HG03520 (cell line): ENCODE measurements around the gene GOT2.
"Not testable (repeated sequence)": the region's sequence is repeated elsewhere in the genome, so short reads cannot be mapped to it uniquely, and the experiment has no call there.

Source experiments
- ATAC-seq: cut with Tn5 transposase; IDR thresholded peaks from one replicate; pipeline ENCODE4 v1.9.1; 2021; ENCODE audit warnings: mild to moderate bottlenecking, moderate library complexity; ENCODE audit not compliant: unreplicated experiment

Gene GOT2

DNA sequence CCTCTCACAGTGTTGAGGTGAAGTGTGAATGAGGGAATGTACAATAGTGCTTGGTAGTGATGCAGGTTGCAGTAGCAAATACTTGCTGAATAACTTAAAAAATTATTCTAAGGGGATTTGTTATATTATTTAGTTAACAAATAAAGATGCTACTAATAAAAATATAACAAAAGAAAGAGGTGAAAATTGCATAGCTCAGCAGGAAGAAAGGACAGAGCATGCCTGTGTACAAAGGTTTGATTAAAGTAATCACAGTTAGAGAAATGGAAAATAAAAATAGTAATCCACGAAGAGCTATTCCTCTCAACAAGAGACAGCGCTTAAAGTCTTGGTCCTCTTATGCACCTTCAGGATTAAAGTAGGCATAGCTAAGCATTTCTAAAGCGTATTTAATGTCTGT is 11.0 kb downstream of the GOT2 start:
- no peak for ATAC-seq

DNA sequence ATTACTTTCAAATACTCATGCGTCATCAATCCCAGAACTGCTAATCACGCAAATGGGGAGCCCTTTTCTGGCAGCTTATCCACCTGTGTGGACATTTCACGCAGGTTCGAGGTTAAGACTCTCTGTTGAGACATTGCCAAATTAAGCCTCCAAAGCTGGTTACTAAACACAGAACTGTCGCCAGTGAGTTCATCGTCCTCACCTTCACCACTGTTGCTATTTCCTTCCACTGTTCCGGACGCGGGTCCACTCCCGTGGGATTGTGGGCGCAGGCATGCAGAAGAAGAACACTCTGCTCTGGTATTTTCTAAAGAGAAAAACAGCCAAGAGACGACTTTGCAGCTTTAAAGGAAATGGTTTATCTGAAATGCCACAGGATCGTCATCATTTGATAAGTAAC is 16.1 kb downstream of the GOT2 start:
- no peak for ATAC-seq

DNA sequence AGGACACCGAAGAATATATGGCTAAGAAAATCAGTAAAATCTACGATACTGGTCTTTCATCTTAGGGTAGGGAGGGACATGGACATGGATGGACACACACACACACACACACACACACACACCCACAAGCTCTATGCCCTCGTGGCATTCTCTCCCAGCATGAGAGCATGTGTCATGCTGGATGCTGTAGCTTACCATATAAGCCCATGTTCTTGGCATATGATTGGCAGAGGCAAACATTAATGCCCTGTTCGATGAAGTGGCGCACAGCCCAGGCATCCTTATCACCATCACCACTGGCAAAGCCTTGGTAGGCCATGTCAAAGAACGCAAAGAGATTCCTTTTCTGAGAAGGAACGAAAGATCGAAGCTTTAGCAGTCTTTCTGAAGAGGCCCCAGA is 17.6 kb downstream of the GOT2 start:
- no peak for ATAC-seq

DNA sequence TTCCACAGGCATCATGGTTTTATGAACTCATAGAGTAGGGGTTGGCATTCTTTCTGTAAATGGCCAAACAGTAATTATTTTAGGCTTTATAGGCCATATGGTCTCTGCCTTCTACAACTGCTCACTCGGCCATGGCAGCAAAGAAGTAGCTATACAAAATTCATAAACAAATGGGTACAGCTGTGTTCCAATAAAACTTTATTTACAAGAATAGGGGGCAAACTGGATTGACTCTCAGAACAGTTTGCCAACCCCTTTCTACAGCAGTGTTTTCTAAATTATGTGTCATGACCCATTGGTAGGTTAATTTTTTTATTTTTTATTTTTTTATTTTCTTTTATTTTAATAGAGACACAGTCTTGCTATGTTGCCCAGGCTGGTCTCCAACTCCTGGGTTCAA is 20.4 kb downstream of the GOT2 start:
- ATAC-seq = no peak

DNA sequence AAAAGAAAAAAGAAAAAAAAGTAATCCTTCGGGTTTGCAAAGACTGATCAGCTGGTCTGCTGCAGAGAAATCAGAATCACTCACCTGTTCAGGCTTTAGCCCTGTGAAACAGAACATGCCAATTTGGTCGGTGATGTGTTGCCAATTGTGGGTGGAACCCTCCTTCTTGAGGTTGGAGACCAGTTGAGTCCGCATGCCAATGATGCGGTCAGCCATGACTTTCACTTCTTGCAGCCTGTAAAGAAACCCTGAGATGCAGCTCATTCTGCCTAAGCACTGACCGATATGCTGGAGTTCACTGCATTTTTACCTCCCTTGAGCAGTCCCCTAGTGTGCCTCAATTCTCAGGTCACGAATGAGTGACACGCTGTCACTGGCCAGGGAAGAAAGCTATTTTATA is 24.8 kb downstream of the GOT2 start:
- no peak for ATAC-seq

DNA sequence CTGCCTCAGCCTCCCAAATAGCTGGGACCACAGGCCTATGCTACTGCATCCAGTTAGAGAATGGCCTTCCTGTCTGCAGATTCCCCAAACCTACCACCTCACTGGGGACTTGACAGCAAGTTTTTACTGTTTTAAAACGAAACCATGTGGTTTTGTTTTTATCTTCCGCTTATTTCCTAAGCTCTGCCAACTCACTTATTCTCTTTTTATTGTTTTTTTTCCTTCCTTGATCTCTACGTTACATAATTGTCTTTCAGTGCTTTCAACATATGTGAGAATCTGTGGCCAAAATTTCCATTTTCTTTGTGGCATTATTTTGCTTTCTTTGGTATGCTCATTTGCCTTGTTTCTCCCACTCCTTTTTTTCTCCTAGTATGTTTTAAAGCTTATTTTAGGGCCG is 35.0 kb downstream of the GOT2 start:
- no peak for ATAC-seq

DNA sequence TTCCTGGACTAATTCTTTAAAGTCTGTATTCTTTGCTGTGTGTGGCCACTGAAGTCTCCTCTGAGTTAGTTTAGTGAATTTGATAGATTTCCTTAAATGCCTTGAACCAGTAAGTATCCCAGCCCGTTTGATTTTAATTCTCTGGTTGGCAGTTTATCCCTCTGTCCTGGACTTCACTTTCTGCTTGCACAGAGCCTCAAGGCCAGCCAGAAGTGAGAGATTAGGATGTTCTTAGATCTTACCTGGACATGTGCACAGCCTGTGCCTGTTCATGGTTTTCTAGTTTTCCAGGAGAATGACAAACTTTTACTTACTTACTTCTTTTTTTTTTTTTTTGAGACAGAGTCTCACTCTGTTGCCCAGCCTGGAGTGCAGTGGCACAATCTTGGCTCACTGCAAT is 38.7 kb downstream of the GOT2 start:
- ATAC-seq = no peak

DNA sequence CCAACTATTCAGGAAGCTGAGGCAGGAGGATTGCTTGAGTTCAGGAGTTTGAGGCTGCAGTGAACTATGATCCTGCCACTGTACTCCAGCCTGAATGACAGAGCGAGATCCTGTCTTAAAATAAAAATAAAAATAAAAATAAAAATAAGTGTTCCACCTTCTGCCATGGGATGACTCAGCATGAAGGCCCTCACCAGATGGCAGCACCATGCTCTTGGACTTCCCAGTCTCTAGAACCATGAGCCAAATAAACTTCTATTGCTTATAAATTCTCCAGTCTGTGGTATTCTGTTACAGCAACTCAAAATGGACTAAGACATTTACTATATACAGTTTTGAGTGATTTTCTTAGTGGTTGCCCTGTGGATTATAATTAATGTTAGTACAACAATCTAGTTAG is 41.7 kb downstream of the GOT2 start:
- ATAC-seq = no peak

DNA sequence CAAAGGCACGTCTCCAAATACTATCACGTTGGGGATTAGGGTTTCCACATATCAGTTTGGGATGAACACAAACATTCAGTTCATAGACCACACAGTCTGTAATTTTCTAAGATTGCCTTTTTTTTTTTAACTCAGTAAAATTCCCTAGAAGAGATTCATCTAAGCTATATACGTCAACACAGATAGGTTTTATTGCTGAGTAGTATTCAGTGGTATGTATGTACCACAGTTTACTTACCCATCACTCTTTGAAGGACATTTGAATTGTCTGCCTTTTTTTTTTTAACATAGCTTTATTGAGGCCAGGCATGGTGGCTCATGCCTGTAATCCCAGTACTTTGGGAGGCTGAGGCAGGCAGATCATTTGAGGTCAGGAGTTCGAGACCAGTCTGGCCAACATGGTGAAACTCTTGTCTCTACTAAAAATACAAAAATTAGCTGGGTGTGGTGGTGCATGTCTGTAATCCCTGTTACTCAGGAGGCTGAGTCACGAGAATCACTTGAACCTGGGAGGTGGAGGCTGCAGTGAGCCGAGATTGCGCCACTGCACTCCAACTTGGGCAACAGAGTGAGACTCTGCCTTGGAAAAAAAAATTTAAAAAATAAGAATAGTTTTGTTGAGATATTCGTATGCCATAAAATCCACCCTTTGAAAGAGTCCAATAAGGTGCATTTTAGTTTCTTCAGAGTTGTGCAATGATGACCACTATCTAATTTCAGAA is 47.0 kb downstream of the GOT2 start:
- ATAC-seq = not testable (repeated sequence)

DNA sequence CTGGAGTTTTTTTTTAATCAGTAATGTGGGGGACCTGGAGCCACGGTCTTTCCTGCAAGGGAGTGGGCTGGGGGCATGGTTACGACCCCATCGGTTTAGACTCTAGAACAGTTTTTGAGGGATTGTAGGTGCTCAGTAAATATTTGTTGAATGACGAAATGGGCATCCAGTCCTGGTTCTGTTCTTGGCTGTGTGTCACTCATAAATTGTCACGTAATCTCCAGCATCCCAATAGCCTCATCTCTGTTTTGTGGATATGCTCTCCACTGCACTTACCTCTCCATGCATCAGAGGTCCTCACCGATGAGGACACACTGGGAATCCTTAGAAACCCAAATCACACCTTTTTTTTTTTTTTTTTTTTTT is 49.0 kb downstream of the GOT2 start:
- ATAC-seq = no peak

DNA sequence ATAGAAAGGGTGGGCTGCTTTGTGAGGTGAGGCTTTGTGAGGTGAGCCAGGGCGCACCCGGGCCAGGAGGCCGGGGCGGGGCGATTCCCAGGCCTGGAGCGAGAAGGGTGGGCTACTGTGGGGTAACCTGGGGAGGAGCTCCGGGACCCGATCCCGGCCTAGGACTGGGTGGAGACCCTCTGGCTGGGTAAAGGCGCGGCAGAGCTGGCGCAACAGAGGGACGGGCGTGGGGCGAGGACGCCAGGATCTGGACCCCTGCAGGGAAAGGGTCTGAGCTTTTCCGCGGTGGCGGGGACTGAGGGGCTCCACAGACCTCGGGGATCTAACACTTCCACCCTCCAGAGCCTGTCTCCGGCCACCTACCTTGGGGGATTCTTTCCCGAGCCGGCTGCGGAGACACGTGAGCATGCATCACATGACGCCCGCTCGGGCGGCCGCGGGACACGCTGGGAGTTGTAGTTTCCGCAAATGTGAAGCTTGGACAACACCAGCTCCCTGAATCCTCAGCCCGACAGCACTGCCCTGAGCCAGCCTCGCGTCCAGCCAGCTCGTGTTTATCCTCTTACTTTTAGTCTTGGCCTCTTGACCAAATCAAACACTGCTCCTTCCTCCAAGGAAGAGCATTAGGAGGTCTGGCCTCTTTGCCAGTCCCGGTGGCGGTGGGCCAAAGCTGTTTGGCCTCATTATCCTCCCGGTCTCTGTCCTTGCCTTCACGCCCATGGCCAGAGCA is 49.6 kb downstream of the GOT2 start, which contains the start of gene SLC38A7:
Gene SLC38A7 (minus strand): TSS at position 417 of the 730 bp plus-strand sequence. CDS start 4,644 bp downstream, outside the sequence.
- peak; percentile 98 for ATAC-seq

DNA sequence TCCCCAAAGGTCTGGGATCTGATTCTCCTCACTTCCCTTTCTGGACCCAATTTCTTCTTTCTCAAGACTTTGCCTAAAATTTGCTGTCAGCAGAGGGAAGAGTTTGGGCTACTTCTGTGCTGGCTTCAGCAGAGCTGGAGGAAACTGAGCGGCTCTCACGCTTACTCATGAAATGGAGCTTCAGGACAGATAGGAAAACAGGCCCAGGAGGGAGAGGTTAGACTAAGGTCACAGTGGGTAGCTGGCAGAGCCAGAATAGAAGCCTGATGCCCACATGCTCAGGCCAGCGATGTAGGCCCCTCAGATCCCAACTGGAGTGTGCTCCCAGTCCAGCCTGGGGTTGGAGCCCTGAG is 50.1 kb downstream of the GOT2 start:
- ATAC-seq = no peak

DNA sequence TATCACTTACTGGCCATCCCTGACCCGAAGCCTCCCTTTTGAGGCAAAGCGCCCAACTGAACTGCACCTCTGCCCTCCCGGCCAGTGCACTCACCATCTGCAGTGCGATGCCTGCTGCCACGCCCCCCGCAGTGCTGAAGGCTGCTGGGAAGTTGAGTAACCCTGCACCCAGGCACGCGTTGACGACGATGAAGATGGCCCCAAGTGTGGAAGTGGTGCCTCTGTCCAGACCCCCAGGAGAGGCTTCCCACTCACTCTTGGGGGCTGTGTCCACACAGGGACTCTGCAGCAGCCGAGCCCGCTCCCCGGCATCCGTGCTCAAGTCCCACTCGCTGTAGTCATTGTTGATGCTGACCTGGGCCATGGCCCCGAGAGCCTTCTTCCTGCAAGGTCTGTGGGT is 54.4 kb downstream of the GOT2 start:
- ATAC-seq = no peak

DNA sequence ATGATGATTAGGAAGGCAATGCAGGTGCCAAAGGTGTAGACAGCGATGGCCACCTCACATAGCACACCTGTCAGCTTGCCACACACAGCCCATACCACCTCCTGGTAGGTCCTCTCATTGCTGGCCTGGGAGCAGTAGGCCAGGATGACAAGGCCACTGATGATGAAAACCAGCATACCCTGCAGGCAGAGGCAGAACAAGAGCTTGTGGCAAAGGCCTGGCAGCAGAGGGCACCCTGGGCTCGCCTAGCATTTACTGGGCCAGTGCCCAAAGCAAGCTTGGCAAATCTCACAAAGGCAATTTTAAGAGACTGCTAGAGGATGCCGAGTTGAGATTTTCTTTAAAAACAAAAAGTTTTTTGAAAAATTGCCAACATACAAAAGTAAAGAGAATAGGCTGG is 55.4 kb downstream of the GOT2 start:
- no peak for ATAC-seq

DNA sequence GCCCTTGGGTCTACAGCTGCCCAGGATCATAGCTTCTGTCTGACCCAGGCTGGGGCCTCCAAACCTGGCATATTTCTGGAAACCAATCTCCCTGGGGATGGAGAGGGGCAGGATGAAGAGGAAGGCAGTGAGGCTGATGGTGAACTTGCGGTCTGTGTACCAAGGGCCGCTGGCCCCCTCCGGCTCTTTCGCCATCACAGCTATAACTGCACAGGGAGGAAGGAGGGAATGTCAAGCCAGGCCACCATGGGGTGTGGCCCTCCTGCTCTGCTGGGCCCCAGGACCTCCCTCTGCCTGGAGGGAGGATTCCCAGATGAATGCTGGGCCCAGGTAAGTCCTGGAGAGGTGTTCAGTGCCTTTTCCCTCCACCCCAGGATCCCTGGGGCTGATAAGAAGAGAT is 55.8 kb downstream of the GOT2 start:
- no peak for ATAC-seq

DNA sequence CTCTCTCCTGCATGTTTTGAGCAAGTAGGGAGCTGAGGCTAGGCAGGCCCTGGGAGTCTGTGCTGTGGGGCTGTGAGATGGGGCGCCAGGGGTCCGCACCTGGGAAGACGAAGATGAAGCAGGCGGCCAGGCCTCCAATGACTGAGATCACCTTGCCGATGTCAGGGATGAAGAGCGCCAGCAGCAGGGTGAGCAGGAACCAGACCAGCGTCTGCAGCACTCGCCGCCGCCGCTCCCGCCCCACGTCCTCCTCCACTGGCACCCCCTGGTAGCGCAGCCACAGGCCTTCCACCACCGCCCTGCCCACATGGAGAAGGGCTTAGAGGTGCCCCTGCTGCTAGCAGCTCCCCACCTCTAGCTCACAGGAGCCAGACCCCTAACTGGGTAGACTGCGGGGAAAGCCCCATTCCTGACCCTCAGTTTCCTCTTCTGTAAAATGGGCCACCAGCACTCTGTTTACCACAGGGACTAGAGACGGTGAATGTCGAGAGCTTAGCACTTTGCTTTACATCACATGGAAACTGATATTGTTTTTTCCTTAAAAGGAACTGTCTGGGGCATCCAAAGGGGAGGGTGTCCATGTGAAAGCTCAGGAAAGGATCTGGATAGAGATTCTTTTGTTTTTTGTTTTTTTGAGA is 63.1 kb downstream of the GOT2 start:
- no peak for ATAC-seq

DNA sequence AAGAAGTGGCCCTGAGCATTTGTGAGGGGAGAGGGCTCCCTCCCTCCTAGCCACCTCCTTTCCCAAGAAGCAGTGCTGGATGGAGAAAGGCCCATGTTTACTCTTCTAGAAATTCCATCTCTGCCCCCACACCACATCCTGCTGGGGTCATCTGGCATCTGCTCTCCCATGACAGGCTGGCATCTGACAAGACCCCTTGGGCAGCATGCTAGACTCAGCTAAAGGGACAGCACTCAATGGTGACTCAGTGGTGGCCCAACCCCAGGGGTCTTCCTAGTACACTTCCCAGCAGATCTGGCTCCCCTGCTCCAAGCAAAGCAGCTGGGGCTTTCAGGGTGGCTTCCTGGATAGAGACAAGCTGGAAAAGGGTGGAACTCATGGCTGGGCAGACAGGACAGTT is 63.9 kb downstream of the GOT2 start:
- ATAC-seq = no peak

DNA sequence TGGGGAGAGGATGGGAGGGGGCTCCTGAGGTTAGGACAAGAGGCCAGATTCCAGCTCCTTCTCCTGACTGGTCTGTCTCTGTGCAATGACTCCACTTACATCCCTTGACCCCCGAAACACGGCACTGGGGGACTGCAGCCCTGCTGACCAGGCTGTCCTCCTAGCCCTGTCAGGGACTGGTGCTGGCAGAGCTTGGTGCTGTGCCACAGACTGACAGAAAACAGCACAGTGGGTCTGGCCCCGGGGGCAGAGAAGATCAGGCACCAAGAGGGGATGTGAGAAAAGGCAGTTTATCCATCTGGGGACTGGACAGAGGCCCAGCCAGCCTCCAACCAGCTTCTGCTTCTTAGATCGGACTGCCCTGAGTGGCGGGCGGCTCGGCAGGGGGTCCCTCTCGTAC is 68.9 kb downstream of the GOT2 start:
- no peak for ATAC-seq

DNA sequence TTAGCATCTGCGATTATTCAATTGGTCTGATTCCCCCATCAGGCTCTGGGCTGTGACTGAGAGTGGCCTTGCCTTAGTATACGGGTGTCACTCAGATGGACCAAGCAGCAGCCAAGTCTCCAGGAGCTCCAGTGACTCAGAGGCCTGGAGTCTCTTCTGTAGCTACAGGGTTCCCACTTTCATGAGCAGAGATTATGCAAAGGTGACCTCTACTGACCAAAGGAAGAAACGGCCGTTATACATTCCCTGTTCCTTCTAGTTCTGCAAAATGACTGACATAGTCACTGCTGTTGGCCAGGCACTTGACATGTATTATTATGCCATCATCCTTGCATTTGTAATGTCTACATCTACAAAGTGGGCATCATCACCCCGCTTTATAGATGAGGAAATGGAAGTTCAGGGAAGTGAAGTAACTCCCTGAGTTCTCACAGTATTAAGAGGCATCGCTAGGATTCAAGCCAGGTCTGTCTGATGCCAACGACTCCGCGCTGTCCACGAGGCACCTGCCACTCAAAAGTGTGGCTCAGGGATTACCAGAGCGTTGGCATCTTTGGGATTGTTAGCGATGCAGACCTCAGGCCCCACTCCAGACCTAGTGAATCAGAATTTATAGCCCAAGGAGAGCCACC is 72.8 kb downstream of the GOT2 start:
- peak; percentile 78 for ATAC-seq

DNA sequence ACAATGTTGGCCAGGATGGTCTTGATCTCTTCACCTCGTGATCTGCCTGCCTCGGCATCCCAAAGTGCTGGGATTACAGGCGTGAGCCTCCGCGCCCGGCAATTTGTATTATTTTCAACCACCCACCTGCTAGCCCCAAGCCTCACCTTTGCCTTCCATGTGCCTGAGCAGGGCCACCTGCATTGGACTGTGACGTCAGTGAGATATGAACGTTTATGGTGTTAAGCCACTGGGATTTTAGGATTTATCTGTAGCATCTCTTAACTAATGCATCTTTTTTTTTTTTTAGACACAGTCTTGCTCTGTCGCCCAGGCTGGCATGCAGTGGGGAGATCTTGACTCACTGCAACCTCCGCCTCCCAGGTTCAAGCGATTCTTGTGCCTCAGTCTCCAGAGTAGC is 74.2 kb downstream of the GOT2 start:
- not testable (repeated sequence) for ATAC-seq

DNA sequence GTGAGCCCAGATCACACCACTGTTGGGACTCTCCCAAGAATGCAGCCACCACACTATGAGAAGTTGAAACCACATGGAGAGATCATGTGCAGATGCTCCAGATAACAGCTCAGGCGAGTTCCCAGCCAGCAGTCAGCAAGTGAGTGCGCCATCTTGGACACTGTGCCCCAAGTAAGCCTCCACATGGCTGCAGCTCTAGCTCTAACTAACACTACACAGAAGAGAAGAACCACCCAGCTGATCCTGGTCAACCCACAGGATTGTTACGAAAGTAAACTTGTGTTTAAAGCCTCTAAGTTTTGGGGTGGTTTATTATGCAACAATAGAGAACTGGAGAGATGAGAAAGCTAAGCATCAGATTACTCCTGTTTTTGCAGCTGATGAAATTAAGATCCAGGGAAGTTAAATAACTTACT is 75.3 kb downstream of the GOT2 start:
- no peak for ATAC-seq
